Stimulated activated CD8-positive, alpha-beta memory T cell treated with anti-CD3 and anti-CD28 coated beads, Interleukin-4, amount 100 ng/mL, for 24 hours (primary cell): ENCODE data around the gene JPT2.
A peak's percentile ranks its signal among the peaks of the same experiment; 100 is the strongest.

Source experiments
- DNase-seq: peaks from one replicate; pipeline ENCODE4 v3.0.0-alpha.2; 2020; ENCODE audit warnings: low read depth

JPT2 gene

GRCh38 chr16:1677942-1678499 lies at the start of gene JPT2:
Gene JPT2 (plus strand): TSS chr16:1678279. CDS start chr16:1678313, 34 bp downstream.
- peak; percentile 95 for DNase-seq

GRCh38 chr16:1630450-1631213 lies 47.4 kb upstream of the JPT2 start:
- DNase-seq, result no peak

GRCh38 chr16:1631230-1631629 lies 46.8 kb upstream of the JPT2 start:
- no peak for DNase-seq

- no peak for DNase-seq
Measured at GRCh38 chr16:1631931-1632637, 46.0 kb upstream of the JPT2 start.

- DNase-seq, result no peak
Measured at GRCh38 chr16:1632638-1632970, 45.5 kb upstream of the JPT2 start.

GRCh38 chr16:1633310-1633709 lies 44.8 kb upstream of the JPT2 start:
- no peak for DNase-seq

GRCh38 chr16:1634541-1634940 lies 43.5 kb upstream of the JPT2 start:
- no peak for DNase-seq

GRCh38 chr16:1635070-1635469 lies 43.0 kb upstream of the JPT2 start:
- DNase-seq, result no peak

GRCh38 chr16:1637526-1637925 lies 40.6 kb upstream of the JPT2 start:
- DNase-seq, result no peak

GRCh38 chr16:1638757-1639156 lies 39.3 kb upstream of the JPT2 start:
- DNase-seq, result no peak

- no peak for DNase-seq
Measured at GRCh38 chr16:1639282-1639681, 38.8 kb upstream of the JPT2 start.

GRCh38 chr16:1639860-1640259 lies 38.2 kb upstream of the JPT2 start:
- no peak for DNase-seq

- DNase-seq, result no peak
Measured at GRCh38 chr16:1640261-1640941, 37.7 kb upstream of the JPT2 start.

- DNase-seq, result no peak
Measured at GRCh38 chr16:1641261-1641660, 36.8 kb upstream of the JPT2 start.

GRCh38 chr16:1642148-1642547 lies 35.9 kb upstream of the JPT2 start:
- no peak for DNase-seq

GRCh38 chr16:1642753-1643152 lies 35.3 kb upstream of the JPT2 start:
- no peak for DNase-seq

GRCh38 chr16:1643521-1643920 lies 34.6 kb upstream of the JPT2 start:
- DNase-seq, result no peak

- DNase-seq, result peak; percentile 22
Measured at GRCh38 chr16:1645914-1646525, 32.1 kb upstream of the JPT2 start.

GRCh38 chr16:1647856-1648255 lies 30.2 kb upstream of the JPT2 start:
- DNase-seq, result no peak

- no peak for DNase-seq
Measured at GRCh38 chr16:1650131-1650530, 27.9 kb upstream of the JPT2 start.

GRCh38 chr16:1651094-1651973 lies 26.7 kb upstream of the JPT2 start:
- DNase-seq, result no peak

GRCh38 chr16:1651974-1652312 lies 26.1 kb upstream of the JPT2 start:
- DNase-seq, result no peak
